ENCODE results near the gene AUTS2.

AUTS2 gene

GRCh38 chr7:70599446-70600190, 1001.3 kb downstream of the AUTS2 start:
- DNase-seq: no peak

GRCh38 chr7:70600993-70601392, 1002.7 kb downstream of the AUTS2 start:
- DNase-seq: no peak

- no peak for DNase-seq
Measured at GRCh38 chr7:70602117-70602516, 1003.8 kb downstream of the AUTS2 start.

- DNase-seq: no peak
Measured at GRCh38 chr7:70607281-70607680, 1009.0 kb downstream of the AUTS2 start.

DNA sequence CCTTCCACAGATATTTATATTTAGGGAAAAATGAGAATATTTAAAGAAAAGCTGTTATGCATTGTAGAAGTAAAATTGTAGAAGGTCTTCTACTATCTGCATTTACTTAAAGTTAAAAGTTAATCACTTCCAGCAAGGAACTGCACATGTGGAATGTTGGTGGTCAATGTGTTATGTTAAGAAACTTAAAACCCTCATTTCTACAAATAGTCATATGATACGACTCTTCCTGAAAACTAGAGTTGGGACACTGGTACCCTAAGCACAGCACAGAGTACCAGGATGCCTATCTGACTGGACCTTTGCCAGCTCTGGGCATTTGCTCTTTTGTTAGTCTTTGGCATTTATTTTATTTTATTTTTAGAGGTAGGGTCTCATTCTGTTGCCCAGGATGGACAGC, 1009.5 kb downstream of the AUTS2 start:
- DNase-seq: no peak

DNA sequence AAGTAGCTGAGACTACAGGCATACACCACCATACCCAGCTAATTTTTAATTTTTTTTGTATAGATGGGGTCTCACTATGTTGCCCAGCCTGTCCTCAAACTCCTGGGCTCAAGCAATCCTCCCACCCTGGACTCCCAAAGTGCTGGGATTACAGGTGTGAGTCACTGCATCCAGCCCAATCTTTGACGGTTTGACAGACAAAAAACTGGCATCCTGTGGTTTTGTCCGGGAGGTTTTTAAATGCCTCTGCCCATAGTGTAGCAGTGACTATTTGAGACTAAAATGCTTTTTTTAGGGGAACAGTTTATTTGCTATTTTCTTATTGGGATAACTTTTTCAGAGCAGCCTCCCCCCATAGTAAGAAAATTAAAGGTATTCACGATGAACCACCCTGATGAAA, 1010.0 kb downstream of the AUTS2 start:
- DNase-seq: no peak

- DNase-seq: no peak
Measured at GRCh38 chr7:70612811-70613210, 1014.5 kb downstream of the AUTS2 start.

- no peak for DNase-seq
Measured at GRCh38 chr7:70614237-70615045, 1016.2 kb downstream of the AUTS2 start.

DNA sequence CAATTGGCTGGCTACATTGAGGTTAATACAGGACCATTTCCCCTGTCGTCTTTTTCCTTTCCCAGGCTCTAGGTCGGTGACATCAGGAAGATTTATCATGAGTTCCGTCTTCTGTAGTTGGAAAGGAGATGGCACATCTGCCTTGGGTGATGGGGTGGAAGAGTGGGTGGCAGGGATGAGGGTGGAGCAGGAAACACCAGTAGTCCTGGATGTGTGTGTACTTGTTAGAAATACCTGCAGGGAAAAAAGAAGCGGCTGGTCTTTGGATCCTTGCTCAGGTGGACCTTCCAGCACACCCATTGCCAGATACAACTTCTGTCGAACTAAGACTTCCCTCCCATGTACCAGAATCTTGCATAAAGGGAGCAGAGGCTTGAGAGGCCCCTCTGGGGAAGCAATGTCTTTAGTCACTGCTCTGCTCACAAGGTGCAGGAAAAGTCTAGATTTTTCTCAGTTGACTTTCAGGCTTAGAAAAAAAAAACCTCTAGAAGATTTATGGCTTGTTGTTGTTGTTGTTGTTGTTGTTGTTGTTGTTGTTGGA, 1016.9 kb downstream of the AUTS2 start:
- no peak for DNase-seq

GRCh38 chr7:70616211-70616610, 1017.9 kb downstream of the AUTS2 start:
- DNase-seq: no peak

GRCh38 chr7:70616821-70617220, 1018.5 kb downstream of the AUTS2 start:
- no peak for DNase-seq

GRCh38 chr7:70618020-70618551, 1019.8 kb downstream of the AUTS2 start:
- no peak for DNase-seq

DNA sequence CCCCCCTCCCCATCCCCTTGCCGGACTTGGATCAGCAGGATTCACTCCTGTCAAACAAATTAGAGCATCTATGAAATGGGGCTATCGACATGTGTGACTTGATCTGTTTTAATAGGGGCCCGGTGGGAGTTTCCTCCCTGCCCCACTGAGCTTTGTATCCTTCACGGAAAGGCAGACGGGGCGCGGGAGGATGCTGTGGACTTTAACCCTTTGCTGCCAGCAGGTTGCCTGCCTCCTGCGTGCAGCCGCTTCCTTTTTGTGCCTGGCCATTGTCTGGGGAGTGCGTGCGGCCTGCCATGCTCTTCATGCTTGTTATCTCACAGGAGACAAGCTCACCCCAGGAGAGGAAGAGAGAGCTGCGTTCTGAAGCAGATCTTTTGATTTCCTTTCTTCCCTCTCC, 1020.9 kb downstream of the AUTS2 start:
- DNase-seq: no peak

DNA sequence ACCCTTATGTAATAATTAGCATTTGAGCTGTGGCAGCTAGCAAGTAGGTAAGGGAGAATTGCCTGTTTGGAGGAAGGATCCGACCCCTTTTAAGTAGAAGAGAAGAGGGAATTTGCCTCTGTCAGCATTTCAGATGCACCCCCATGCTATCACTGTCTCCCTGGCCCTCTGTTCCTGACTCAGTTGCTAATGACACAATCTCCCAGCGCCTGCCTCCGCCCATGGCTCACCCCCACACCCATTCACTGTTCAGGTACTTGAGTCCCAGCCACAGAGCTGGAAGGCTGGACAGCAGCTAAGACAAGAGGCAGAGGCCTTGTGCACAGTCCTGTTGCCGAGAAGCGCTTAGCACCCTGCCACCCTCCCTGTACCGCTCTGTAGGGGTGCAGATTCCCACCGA, 1021.4 kb downstream of the AUTS2 start:
- DNase-seq: no peak

- DNase-seq: no peak
Measured at GRCh38 chr7:70620333-70621055, 1022.2 kb downstream of the AUTS2 start.

DNA sequence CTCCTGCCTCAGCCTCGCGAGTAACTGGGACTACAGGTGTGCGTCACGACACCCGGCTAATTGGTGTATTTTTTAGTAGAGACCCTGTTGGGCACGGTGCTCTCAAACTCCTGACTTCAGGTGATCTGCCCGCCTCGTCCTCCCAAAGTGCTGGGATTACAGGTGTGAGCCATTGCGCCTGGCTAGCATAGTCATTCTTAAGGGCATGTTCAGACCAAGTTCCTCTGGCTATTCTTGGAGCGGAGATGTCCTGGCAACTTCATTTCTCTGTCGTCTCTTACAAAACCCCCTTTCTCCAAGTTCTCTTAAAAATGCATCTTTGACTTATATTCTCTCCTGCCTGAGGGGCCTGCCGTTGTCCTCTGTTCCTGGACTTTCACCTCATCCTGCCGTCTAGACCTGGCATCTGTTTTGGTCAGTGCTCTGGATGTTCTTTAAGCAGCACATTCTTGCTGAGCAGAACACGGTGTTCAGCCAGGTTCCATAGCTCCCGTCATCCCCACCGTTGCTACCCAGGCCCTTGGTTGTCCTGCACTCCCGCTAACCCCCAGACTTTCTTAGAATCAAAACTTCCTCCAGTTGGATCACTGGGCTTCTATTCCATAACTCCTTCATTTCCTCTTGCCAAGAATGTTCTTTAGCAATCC, 1023.8 kb downstream of the AUTS2 start:
- DNase-seq: no peak

GRCh38 chr7:70622936-70623335, 1024.7 kb downstream of the AUTS2 start:
- DNase-seq: no peak

DNA sequence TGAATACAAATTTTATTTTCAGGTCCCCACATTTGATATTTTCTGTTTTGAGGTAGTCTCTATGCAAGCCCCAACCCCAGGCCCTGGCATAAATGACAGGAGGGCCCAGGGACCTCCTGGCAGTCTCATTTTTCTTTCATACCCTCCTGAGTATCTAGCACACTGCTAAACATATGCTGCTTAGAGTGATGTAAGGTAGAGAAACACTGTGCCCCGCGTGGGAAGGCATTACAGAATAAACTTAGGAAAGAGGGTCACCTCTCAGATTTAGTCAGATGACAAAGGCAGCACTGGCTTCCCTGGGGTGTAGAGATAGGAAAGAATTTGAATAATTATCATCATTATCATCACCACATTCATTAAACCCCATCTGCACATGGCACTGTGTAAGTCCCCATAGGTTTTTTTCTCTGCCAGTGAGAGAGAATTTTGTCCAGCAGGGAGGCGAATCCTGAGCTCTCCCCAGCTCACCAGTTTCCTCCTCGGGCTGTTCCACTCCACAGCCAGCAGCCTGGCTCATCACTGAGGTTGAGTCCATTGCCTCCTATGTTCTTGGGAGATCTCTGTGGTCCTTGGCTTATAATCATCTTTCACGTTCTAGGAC, 1026.3 kb downstream of the AUTS2 start:
- no peak for DNase-seq

GRCh38 chr7:70627461-70627860, 1029.2 kb downstream of the AUTS2 start:
- DNase-seq: no peak

- DNase-seq: no peak
Measured at GRCh38 chr7:70630440-70630817, 1032.2 kb downstream of the AUTS2 start.

- no peak for DNase-seq
Measured at GRCh38 chr7:70630818-70631457, 1032.7 kb downstream of the AUTS2 start.

DNA sequence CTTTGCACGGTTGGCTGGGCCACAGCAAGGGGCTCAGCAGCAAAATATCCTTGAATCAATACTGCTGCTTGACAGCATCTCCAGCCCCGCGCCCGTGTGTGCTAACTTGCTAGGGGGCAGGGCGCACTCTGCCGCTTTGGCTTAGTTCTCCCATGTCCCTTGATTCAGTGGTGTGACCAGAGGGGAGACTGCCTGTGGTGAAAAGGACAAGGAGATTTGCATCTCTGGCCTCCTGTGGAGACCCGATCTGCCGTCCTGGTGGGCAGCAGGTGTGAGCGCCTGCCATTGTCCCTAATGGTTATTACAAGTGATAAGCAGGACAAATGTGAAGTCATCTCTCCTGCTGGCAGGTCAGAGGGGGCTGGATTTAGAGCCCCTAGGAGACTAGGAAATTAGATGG, 1033.4 kb downstream of the AUTS2 start:
- no peak for DNase-seq

Data from activated T-cell treated with anti-CD3 and anti-CD28 coated beads, Interleukin-2, amount 50 U/mL, for 48 hours (primary cell).